HG02571 (cell line): ENCODE measurements around the gene NT5DC2.
"Not testable (repeated sequence)": the region's sequence is repeated elsewhere in the genome, so short reads cannot be mapped to it uniquely, and the experiment has no call there.

Source experiments
- ATAC-seq: cut with Tn5 transposase; IDR thresholded peaks from one replicate; pipeline ENCODE4 v1.9.1; 2021; ENCODE audit warnings: mild to moderate bottlenecking, moderate library complexity; ENCODE audit not compliant: unreplicated experiment

The NT5DC2 gene

GRCh38 chr3:52537726-52538421 lies 4.2 kb upstream of the NT5DC2 start:
- no peak for ATAC-seq

- ATAC-seq: no peak
Measured at GRCh38 chr3:52537165-52537620, 3.5 kb upstream of the NT5DC2 start.

DNA sequence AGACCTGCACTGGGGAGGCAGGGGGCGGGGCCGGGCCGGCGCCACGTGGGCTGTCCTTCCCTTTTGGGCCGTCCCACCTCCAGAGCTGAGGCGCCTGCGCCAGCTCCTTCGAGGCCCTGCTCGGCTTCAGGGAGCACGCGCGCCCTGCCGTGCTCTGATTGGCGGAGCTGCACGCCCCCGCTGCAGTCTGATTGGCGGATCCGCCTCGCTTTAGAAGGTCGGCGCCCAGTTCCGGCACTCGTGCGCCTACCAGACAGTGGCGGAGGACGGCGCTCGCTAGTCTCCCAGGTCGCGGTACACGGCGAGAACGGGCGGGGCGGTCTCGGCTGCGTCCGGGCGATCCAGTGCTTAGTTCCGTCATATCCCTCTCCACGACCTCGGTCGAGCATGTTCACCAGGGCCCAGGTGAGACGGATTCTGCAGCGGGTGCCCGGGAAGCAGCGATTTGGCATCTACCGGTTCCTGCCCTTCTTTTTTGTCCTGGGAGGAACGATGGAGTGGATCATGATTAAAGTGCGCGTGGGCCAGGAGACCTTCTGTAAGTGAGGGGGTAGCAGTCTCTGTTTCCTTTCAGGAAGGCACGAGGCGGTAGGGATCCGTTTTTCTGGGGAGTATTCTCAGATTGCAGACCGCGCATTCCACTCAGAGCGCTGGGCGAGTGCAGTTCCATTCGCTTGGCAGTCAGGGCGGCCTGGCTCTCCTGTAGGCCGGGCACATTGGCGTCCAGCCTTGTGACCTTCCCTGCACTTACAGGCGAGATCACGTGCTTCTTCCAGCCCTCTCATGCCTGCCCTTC lies 2.9 kb upstream of the NT5DC2 start, which contains the start of gene UQCC5:
Gene UQCC5, plus strand, starts transcription at position 237 of the 796 bp plus-strand sequence. Its CDS starts 151 bp downstream, at position 388.
- peak; percentile 74 for ATAC-seq

- no peak for ATAC-seq
Measured at GRCh38 chr3:52536112-52536368, 2.4 kb upstream of the NT5DC2 start.

DNA sequence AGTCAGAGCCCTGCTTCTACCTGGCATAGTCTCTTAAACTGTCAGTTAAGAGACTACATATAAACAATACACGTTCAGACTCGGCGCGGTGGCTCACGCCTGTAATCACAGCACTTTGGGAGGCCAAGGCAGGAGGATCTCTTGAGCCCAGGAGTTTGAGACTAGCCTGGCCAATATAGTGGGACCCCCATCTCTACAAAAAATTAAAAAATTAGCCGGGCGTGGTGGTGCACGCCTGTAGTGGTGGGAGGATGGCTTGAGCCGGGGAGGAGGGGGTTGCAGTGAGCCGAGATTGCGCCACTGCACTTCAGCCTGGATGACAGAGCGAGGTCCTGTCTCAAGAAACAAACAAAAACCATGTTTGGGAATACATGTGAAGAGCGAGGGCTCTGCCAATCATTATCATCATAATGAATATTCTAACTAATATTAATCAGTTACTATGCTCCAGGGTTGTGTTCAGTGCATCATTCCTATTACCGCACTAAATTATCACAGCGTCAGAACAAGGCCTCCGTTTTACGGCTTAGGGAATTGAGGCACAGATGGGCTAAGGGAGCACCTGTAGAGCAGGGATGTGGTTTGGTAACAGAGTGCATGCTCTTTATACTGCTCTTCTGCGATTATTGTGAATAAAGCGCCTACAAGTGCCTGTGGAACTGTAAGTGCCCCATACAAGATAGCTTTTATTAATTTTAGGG lies 1.9 kb upstream of the NT5DC2 start:
- no peak for ATAC-seq

GRCh38 chr3:52534281-52535183 lies 875 bp upstream of the NT5DC2 start:
- ATAC-seq: no peak

DNA sequence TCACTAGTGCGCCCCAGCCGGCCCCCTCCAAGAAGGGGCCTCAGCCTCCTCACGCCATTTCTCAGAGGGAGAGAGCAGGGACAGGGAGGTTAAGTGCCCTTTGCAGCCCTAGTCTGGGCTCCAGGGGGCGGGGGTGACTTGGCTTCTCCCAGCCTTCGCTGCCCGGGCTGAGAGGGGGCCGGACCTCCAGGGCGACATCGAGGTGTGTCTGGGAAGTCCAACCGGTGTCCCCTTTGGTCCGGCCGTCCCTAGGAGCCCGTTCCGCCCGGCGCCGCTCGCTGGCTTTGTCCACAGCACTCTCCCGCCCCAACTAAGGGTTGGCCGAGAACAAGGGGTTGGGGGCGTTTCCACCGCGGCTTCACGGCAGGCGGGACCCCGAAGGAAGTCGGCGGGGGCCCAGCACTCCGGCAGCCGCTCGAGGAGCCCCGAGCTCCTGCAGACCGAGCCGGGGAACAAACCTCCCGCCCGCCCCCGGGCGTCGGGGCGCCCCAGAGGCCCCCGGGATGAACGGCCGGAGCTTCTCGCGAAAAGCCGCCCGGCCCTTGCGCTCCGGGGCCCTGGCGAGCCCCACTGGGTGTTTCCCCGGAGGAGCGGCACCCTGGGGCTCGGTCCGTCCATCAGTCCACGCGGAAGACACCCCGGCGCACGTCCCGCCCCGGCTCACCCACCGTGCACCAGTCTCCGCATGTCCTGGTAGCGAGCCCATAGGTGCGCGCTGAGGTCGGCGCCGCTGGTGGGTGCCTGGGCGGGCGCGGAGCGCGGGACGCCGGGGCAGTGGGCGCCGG lies 627 bp downstream of the NT5DC2 start:
- no peak for ATAC-seq

DNA sequence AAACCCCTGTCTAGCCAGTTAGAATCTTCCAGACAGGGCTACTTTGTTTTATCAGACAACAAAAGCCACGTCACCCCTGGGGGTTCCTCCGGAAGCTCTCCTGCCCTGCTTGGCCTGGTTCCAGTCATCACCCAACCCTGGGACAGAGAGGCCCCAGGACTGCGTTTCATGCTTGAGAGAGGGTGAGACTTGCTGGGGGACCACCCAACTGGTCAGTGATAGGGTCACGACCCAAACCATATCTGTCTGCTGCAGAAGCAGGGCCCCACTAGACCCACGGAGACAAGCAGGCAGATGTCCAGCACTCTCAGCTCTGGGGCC lies 1.2 kb downstream of the NT5DC2 start:
- ATAC-seq: no peak

DNA sequence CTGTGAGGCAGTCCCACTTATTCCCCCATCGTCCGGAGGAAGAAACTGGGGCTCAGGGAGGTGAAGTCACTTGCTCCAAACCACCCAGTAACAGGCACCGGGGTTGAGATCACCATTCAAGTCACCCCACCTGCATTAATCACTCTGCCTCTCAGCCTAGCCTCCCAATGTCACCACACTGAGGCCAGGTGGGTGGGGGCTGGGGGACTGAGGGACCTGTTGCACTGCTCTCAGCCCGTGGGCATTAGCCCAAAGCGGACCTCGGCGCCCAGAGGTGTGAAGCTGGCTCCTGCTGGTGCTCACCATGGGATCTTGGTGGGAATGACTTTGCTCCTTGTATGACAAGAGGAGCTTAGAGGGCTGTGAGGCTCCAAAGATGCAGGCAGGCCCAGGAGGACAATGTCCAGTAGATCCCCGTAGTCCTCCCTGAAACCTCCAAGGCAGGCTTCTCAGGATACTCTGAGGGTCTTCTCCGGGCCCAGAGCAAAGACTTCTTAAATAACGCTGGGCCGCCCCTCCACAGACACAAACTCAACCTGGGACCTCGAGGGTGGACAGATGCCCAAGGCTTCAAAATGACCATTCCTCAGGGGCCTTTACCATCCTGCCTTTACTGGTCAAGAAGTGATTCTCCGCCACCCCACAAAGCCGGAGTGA lies 1.7 kb downstream of the NT5DC2 start:
- no peak for ATAC-seq

DNA sequence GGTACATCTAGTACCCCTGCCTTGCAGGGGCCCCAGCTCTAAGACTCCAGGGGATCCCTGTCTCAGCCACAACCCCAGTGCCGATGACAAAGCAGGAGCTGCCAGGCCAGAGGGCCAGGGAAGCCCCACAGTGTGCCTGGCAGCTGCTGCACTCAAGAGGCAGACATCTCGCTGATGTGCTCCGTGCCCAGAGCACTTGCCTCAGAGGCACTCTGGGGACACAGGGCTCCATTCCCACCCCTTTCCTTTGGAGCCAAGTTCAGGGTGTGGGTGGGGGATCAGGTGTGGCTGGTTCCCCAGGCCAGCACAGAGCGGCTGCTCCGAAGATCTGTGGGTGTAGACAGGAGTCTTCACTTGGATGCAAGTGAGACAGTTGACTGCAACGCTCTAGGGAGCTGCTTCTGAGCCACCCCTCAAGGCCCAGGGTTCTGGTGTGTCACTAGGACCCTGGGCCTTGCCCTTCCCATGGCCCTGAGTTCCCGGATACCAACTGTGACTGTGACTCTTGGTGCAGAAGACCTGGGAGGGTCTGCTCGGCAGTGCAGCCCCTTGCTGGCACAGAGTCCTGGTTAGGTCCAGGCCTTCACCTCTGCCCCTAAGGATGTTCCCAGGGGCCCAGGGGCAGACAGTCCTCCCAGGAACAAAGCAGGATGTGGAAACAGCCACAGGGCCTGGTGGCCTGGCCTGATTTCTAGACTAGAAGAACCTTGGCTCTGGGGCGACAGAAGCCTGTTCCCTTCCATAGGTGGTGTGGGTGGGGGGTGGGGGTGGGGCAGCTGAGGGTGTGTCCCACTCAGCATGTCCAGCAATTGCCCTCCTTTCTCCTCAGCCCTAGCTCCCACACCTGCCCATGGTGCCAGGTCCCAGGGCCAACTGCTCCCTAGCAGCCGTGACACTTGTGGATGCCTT lies 2.5 kb downstream of the NT5DC2 start:
- ATAC-seq: no peak

DNA sequence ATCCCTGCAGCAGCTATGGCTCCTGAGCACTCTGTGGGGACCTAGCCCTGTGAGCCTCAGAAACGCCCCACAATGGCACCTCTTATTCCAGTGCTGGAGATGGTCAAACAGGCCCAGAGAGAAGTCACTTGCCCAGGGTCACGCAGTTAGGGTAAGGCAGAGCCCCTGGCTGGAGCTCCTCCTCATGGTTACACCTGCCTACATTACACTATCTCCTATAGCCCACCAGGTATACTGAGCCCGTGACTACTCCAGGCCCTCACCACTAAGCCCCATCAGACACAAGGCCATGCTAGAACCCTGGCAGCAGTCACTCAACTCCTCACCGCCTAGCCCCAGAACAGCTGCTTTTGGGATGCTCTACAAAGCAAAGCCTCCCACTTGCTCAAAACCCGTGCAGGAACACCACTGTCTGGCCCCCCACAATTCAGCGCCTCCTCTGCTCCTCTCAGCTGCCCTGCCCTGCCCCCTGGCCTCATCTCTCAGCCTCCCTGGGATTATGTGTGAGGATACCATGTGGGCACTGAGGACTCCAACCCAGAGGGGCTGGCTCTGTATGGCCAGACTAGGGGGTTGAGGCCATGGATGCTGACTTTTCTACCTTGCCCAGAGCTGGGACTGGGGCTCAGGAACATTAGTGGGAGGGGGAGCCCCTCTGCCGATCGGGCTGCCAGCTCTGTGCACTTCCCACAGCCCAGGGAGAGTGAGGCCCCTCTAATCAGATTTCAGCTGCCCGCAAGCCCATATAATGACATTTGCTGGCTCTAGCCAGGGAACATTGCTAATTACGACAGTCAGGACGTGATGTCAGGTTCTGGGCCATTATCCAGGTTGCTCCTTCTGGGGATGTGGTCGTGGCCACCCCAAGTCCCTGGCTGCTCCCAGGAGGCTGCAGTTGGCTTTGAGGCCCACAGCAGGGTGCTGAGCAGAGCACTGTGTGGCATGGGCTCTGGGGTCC lies 4.0 kb downstream of the NT5DC2 start:
- ATAC-seq: no peak

DNA sequence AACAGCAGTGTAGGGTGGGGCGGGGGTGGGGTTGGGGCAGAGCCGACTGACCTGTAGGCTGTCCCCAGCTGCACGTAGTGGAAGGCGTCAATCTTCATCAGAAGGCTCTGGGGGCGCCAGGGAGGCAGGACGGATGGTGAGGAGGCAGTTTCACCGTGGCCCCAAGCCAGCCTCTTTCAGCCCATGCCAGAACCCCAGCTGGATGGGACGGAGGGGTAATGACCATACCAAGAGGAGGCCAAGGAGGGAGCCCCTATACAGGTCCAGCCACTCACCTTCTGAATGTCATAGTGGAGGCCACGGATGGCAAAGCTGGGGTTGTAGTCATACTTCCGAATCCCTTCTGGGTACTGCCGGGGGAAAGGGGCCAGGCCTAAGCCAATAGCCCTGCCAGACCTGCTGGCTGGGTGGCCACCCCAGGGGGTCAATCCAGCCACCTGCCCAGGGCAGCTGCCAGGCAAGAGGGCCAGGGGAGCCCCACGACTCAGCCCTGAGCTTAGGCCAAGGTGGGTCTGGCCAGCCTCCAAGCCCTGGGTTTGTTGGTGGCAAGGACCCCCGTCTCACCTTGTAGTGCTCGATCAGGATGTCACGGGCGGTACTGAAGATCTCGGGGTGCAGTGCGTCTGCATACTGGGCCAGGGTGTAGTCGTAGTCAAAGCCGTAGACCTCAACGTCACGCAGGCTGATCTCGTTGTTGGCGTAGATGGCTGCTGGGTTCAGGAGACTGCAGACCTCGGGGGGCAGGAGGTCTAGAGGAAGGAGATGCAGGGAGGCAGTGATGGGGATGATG lies 4.9 kb downstream of the NT5DC2 start:
- no peak for ATAC-seq

DNA sequence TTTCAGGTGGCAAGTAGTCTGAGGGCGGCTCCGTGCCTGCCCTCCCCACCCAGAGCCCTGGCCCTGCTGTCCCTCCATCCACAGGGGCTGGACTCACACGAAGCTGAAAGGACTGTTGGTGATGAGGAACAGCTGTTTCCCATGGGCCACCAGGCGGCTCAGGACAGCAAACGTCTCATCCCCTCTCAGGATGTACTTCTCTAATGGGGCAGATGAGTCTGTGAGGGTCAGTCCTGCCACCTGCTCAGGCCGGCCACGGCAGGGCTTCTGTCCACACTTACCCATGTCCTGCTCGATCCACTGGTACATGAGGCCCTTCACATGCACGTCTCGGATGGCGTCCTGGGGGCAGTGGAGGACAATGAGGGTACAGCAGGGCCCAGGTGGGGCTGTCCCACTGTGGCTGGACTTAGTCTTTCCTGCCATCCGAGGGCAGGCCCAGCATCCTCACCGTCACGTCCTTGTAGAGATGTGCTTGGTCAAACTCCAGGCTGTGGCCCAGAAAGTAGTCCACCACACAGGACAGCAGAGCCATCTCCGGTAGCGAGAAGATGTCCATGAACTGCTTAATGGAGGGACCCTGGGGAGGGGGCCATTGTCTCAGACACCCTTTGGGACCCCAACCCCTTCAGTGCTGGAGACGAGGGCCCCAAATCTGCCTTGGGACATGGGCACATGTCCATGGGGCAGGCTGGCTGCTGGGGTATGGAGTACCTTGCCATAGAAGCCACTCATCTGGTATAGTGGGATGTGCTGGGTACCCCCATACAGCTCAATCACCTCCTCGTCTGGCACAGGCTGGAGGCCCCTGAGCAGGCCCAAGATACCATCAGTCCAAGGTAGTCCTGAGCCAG lies 5.7 kb downstream of the NT5DC2 start:
- no peak for ATAC-seq

DNA sequence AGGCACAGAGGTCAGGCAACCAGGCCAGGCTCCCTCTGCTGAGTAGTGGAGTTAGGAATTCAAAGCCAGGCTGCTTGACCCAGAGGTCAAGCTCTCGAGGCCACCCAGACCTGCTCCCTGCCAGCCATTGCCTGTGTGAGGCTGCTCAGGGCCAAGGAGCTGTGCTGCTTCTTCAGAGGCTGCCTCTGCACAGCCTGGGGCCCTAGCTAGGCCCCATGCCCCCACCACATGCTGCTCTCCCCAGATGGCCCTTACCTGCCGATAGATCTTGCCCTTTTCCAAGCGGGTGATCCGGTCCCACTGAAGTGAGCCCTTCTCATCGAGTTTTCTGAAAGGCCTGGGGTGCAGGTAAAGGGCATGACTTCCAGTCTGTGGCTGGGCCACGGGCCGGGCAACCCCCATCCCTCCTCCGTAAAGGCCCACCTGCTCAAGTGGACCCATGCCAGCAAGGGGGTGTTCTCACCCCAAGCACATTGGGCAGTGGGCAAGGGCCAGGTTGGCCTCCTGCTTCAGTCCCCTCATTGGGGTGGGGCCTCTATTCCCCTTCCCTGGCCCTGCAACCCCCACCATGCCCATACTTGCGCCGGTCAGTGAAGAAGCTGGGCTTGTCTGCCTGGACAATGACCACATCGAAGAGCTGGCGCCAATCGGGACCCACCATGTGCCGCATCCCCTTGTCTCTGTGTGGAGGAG lies 6.5 kb downstream of the NT5DC2 start:
- no peak for ATAC-seq

- not testable (repeated sequence) for ATAC-seq
Measured at GRCh38 chr3:52526671-52527038, 7.0 kb downstream of the NT5DC2 start.
